Mucosa of rectum (tissue), 2 donors: ENCODE results near the gene NFIX.
A peak's percentile ranks its signal among the peaks of the same experiment; 100 is the strongest.

ENCODE experiments used
- H3K27ac ChIP-seq, 2 donors: one replicate each; pipeline ENCODE4 v1.7.0; 2013; ENCODE audit warnings: inconsistent platforms in 2 of 2, low read depth in 2 of 2, low read length in 2 of 2
- H3K27me3 ChIP-seq, 2 donors: one replicate each; pipeline ENCODE4 v1.7.0; 2013; ENCODE audit warnings: low read length in 2 of 2; ENCODE audit not compliant: control insufficient read depth in 2 of 2, insufficient read depth in 2 of 2
- H3K36me3 ChIP-seq, 2 donors: one replicate each; pipeline ENCODE4 v1.7.0; 2013; ENCODE audit warnings: low read length in 2 of 2; ENCODE audit not compliant: control insufficient read depth in 2 of 2, insufficient read depth in 2 of 2
- H3K4me1 ChIP-seq, 2 donors: one replicate each; pipeline ENCODE4 v1.7.0; 2013; ENCODE audit warnings: low read length in 2 of 2, mild to moderate bottlenecking in 1 of 2; ENCODE audit not compliant: control insufficient read depth in 2 of 2, insufficient read depth in 2 of 2
- H3K4me3 ChIP-seq, 2 donors: one replicate each; pipeline ENCODE4 v1.7.0; 2013; ENCODE audit warnings: low read length in 2 of 2
- H3K9ac ChIP-seq, 2 donors: one replicate each; pipeline ENCODE4 v1.7.0; 2013; ENCODE audit warnings: low read length in 2 of 2, low read depth in 1 of 2, mild to moderate bottlenecking in 1 of 2
- H3K9me3 ChIP-seq, 2 donors: one replicate each; pipeline ENCODE4 v1.7.0; 2013; ENCODE audit warnings: low read length in 2 of 2; ENCODE audit not compliant: control insufficient read depth in 2 of 2
- donor health status: healthy.
- donor health status: Normal muscosa, but diverticular disease.

The NFIX gene

DNA sequence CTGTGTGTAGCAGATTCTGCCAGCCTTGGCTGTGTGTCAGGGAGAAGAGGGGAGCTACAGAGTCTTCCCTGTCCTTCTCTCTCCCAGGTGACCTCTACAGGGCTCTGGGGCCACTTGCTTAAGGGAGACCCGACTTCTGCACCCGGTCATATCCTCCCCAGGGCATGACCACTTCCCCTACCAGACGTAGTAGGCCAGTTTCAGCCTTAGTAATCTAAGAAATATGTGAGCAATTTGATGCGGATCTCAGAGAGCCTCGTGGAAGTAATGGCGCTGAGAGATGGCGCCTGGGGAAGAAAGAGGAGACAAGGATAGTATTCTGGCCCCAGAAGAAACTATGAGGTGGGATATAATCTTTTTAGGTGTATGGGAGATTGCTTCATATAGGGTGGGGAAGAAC lies 41.9 kb downstream of the NFIX start:
- Histone ChIP-seq H3K27me3 (no peaks in the 10 kb centered on the region), H3K4me1 (peaks cover 39 to 55% of the 10 kb centered on the region in 2 donors), H3K36me3 (peaks cover 0 to 2% of the 10 kb centered on the region in 2 donors), H3K27ac (peak overlapping the region; percentile 49 to 64), H3K9ac (no peak overlapping the region), H3K9me3 (no peaks in the 10 kb centered on the region), H3K4me3 (peak overlapping the region in 1 of 2 donors; percentile 26)

GRCh38 chr19:13037731-13038130 lies 42.5 kb downstream of the NFIX start:
- Histone ChIP-seq H3K9ac (no peak overlapping the region), H3K27me3 (no peaks in the 10 kb centered on the region), H3K36me3 (peaks cover 0 to 2% of the 10 kb centered on the region in 2 donors), H3K4me3 (no peak overlapping the region), H3K9me3 (no peaks in the 10 kb centered on the region), H3K27ac (no peak overlapping the region), H3K4me1 (peaks cover 33 to 49% of the 10 kb centered on the region in 2 donors)

DNA sequence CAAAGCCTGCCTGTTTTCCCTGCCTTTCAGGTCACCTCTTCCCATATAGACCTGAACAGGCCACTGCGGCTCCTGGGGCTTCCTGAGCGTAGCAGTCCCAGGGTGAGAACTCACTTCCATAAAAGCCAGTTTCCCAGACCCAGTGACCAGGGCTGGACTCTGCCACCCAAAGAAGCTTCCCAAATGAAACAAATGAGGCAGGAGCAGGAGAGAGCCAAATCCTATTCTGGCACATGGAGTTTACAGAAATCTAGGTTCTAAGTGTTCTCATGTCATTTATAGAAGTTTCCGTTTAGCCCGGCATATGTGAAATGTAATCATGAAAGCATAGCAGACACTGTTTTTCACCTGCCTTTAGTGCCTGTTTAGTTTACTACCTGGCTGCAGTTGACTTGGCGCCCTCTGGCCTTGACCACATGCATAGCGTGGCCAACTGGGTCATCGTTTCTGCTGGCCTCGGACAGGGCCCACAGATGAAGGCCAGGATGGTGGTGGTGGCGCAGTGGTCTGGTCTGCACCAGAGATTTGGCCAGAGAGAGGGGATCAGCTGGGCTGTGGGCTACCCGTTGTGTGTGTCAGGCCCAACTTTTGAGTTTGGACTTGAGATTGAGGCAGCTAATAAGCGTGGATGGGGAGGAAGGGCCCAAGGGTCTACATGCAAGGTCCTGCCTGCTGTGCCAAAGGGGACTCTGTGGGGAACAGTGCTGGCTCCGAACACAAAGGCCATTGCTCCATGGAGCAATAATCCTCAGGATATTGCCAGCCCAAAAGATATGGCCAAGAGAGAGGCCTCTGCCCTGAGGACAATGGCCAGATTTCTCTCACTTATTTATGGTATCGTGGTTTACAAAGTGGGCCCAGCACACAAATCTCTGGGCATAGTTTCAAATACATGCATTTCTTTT lies 43.3 kb downstream of the NFIX start:
- H3K4me1 ChIP-seq, result peaks cover 28 to 41% of the 10 kb centered on the region in 2 donors
- no peak overlapping the region for H3K9ac ChIP-seq
- H3K36me3 ChIP-seq, result peaks cover 0 to 4% of the 10 kb centered on the region in 2 donors
- no peak overlapping the region for H3K4me3 ChIP-seq
- no peak overlapping the region for H3K27ac ChIP-seq
- H3K9me3 ChIP-seq, result no peaks in the 10 kb centered on the region
- H3K27me3 ChIP-seq, result no peaks in the 10 kb centered on the region

DNA sequence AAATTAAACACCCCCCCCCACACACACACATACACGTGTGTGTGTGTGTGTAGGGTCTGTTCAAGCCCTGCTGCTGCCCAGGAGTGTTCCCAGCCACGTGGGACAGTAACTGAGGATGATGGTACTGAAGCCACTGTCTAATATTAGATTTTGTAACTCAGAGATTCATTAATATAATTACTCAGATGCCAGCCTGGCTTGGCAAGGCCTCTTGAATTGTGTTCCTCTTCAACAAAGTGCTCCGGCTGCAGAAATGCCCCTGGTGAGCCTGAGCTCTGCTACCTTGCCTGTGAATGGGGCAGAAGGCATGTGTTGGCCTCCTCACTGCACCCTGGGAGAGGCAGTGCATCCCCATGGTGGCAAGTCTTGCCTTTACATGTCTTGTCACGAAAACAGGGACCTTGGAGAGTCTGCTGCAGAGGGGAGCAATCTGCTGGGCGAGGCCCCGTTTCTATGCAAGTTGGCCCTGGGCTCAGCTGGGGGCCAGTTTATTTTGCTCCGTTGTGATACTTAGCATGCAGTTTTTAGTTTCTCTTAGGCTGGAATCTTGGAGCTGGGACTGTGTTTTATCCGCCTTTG lies 44.0 kb downstream of the NFIX start:
- H3K9ac ChIP-seq, result no peak overlapping the region
- H3K4me1 ChIP-seq, result peaks cover 22 to 33% of the 10 kb centered on the region in 2 donors
- H3K36me3 ChIP-seq, result peaks cover 0 to 4% of the 10 kb centered on the region in 2 donors
- H3K27ac ChIP-seq, result no peak overlapping the region
- no peaks in the 10 kb centered on the region for H3K27me3 ChIP-seq
- H3K4me3 ChIP-seq, result no peak overlapping the region
- H3K9me3 ChIP-seq, result no peaks in the 10 kb centered on the region

DNA sequence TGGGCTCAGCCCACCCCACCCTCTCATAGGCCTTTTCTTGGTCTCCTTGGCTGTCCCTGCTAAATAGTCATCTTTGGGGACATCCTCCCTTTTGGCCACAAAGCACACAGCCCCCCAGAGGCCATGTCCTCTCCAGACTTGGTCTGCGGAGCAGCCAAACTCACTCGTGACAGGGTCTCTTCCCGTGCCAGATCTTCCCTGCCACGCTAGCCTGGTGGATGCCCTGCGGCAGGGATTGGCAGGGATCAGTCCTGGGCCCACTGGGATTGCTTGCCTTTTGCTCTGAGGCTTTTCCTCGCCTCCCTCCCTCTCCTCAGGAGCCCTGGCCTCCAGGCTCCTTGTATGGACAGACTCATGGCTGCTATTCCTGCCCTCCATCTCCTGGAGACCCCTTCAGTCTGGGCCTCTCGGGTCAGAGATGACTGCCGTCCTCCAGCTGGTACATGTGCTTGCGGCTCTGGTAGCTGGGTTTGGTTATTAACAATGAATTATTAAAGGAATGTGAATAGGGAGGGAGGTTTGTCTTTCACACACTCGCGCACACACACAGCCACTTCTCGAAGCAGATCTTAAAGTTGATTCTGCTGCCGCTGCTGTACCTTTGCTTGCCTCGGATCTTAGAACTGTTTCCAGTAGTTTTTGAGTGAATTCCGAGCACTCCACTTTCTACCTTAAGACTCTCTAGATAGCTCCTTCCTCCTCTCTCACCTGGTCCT lies 45.1 kb downstream of the NFIX start:
- no peaks in the 10 kb centered on the region for H3K27me3 ChIP-seq
- no peak overlapping the region for H3K4me3 ChIP-seq
- H3K27ac ChIP-seq, result no peak overlapping the region
- H3K4me1 ChIP-seq, result peaks cover 18 to 23% of the 10 kb centered on the region in 2 donors
- H3K36me3 ChIP-seq, result peaks cover 0 to 4% of the 10 kb centered on the region in 2 donors
- no peak overlapping the region for H3K9ac ChIP-seq
- no peaks in the 10 kb centered on the region for H3K9me3 ChIP-seq

DNA sequence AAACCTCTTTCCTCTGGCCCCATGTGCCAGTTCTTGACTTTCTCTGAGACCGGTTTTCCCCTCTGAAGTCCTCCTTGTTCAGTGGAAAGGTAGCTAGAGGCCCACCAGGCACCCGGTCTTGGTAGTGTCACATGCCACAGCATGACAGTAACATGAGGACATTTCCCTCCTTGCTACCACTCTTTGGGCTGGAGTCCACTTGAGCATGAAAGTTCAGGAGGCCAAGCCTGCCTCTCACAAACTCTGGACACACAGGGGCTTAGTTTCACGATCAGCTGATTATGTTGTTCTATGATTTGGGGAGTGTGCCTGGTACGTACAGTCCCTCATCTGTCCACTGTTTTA lies 45.6 kb downstream of the NFIX start:
- Histone ChIP-seq H3K4me3 (no peak overlapping the region), H3K9ac (no peak overlapping the region), H3K27me3 (no peaks in the 10 kb centered on the region), H3K4me1 (peaks cover 15 to 19% of the 10 kb centered on the region in 2 donors), H3K36me3 (peaks cover 0 to 4% of the 10 kb centered on the region in 2 donors), H3K9me3 (no peaks in the 10 kb centered on the region), H3K27ac (no peak overlapping the region)

GRCh38 chr19:13042443-13043130 lies 47.3 kb downstream of the NFIX start:
- H3K4me1 ChIP-seq, result peaks cover 4 to 8% of the 10 kb centered on the region in 2 donors
- H3K27ac ChIP-seq, result no peak overlapping the region

GRCh38 chr19:13043285-13043684 lies 48.0 kb downstream of the NFIX start:
- Histone ChIP-seq H3K9me3 (no peaks in the 10 kb centered on the region), H3K36me3 (peaks cover 0 to 8% of the 10 kb centered on the region in 2 donors), H3K9ac (no peak overlapping the region), H3K4me3 (no peak overlapping the region), H3K4me1 (peaks cover 4 to 8% of the 10 kb centered on the region in 2 donors), H3K27ac (no peak overlapping the region), H3K27me3 (no peaks in the 10 kb centered on the region)

More at GRCh38 chr19:13042443-13043130, 47.3 kb downstream of the NFIX start:
- H3K9me3 ChIP-seq, result no peaks in the 10 kb centered on the region
- no peak overlapping the region for H3K9ac ChIP-seq
- H3K27me3 ChIP-seq, result no peaks in the 10 kb centered on the region
- no peak overlapping the region for H3K4me3 ChIP-seq
- peaks cover 0 to 8% of the 10 kb centered on the region in 2 donors for H3K36me3 ChIP-seq

DNA sequence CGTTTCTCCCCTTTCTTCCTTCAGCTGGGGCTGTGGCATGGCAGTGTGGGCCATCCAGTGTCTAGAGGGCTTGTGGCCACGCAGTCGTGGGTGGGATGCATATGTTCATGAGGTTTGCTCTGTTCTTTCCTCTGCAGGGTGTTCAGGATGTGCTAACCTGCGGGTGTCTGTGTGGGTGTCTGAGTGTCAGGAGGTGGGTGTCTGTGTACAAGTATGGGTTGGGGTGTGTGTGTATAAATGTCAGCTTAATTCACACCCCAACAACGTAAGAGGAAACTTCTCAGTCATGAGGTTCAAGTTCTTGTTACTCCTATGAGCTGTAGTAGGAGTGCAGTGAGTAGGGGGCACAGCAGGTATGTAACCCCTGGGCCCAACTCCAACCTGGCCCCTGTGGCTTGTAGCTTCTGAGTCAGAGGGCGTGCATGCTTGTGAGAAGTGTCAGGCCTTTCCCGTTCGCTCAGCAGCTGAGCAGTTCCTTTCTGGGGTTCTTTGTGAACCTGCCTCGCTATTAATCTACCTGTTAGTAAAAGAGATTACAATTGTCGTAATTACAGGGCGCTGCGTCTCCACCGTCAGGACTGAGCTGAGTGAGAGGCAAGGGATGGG lies 49.1 kb downstream of the NFIX start:
- Histone ChIP-seq H3K4me3 (no peak overlapping the region), H3K27me3 (no peaks in the 10 kb centered on the region), H3K36me3 (peaks cover 0 to 8% of the 10 kb centered on the region in 2 donors), H3K27ac (peak overlapping the region in 1 of 2 donors; percentile 2), H3K9me3 (no peaks in the 10 kb centered on the region), H3K9ac (no peak overlapping the region), H3K4me1 (peaks cover 0 to 8% of the 10 kb centered on the region in 2 donors)
